OCI-LY3 (cell line): Measurements from ENCODE around the gene ERC2.

Experiments
- H2AFZ ChIP-seq: fragments of 200-600, 300-600 bp; shearing (Covaris generic); 2 replicates; pipeline ENCODE4 v1.6.0; 2014; ENCODE audit warnings: antibody characterized with exemption, low read depth, low read length
- H3K27ac ChIP-seq: fragments of 200-600, 300-600 bp; sonication (generic); 2 replicates; pipeline ENCODE4 v1.5.1; 2014; ENCODE audit warnings: mild to moderate bottlenecking, low read length, moderate library complexity, mixed read lengths
- H3K27me3 ChIP-seq: fragments of 200-600, 300-600 bp; sonication (generic); 2 replicates; pipeline ENCODE4 v1.6.1; 2014; ENCODE audit warnings: low read depth, low read length, mixed read lengths
- H3K36me3 ChIP-seq: fragments of 200-600, 300-600 bp; sonication (generic); replicated peaks from 2 replicates; pipeline ENCODE3; 2014; ENCODE audit warnings: low read depth, low read length, mixed read lengths
- H3K4me1 ChIP-seq: fragments of 300-600, 200-600 bp; sonication (generic); 2 replicates; pipeline ENCODE4 v1.6.1; 2014; ENCODE audit warnings: low read length, mixed read lengths
- H3K4me2 ChIP-seq: fragments of 200-600, 300-600 bp; sonication (generic); 2 replicates; pipeline ENCODE4 v1.6.1; 2014; ENCODE audit warnings: low read length, mixed read lengths
- H3K4me3 ChIP-seq: fragments of 300-600, 200-600 bp; sonication (generic); 2 replicates; pipeline ENCODE4 v1.5.1; 2014; ENCODE audit warnings: antibody characterized with exemption, mild to moderate bottlenecking, low read length, moderate library complexity
- H3K79me2 ChIP-seq: fragments of 300-600, 200-600 bp; shearing (Covaris generic); 2 replicates; pipeline ENCODE4 v1.6.1; 2014; ENCODE audit warnings: mild to moderate bottlenecking, low read length, mixed read lengths
- H3K9ac ChIP-seq: fragments of 300-600, 200-600 bp; shearing (Covaris generic); 2 replicates; pipeline ENCODE4 v1.6.0; 2014; ENCODE audit warnings: mild to moderate bottlenecking, low read length, moderate library complexity
- H3K9me3 ChIP-seq: fragments of 200-600, 300-600 bp; shearing (Covaris generic); 2 replicates; pipeline ENCODE4 v1.6.1; 2014; ENCODE audit warnings: low read length, mixed read lengths; ENCODE audit not compliant: insufficient read depth
- H4K20me1 ChIP-seq: fragments of 200-600, 300-600 bp; sonication (generic); 2 replicates; pipeline ENCODE4 v1.6.1; 2016; ENCODE audit warnings: low read length, mixed read lengths; ENCODE audit not compliant: insufficient read depth
- CTCF ChIP-seq: fragments of 200-600, 300-600 bp; sonication (generic); IDR thresholded peaks from 2 replicates; pipeline ENCODE4 v1.5.1; 2014; ENCODE audit warnings: antibody characterized with exemption, low read length, low read depth
- EZH2phosphoT487 ChIP-seq: fragments of 200-600 bp; shearing (Covaris generic); IDR thresholded peaks from 2 replicates; pipeline ENCODE4 v1.6.1; 2018; ENCODE audit warnings: antibody characterized with exemption, mixed run types, low read depth

ERC2 gene

GRCh38 chr3:55622116-55622515 is 846.2 kb downstream of the ERC2 start:
- Histone ChIP-seq H2AFZ (no peak overlapping the region), H3K4me2 (no peak overlapping the region), H3K9me3 (no peaks in the 10 kb centered on the region), H3K27me3 (no peaks in the 10 kb centered on the region), H3K27ac (no peak overlapping the region), H3K79me2 (no peaks in the 10 kb centered on the region), H3K9ac (no peak overlapping the region), H4K20me1 (no peaks in the 10 kb centered on the region), H3K4me3 (no peak overlapping the region), H3K36me3 (peaks cover 3% of the 10 kb centered on the region), H3K4me1 (peaks cover 52% of the 10 kb centered on the region)
- no peak for TF ChIP-seq CTCF
- TF ChIP-seq EZH2phosphoT487 = no peak

- Histone ChIP-seq H3K4me3 (no peak overlapping the region), H3K27ac (no peak overlapping the region), H2AFZ (no peak overlapping the region), H3K36me3 (peaks cover 3% of the 10 kb centered on the region), H3K4me1 (peaks cover 52% of the 10 kb centered on the region), H3K79me2 (no peaks in the 10 kb centered on the region), H3K9me3 (no peaks in the 10 kb centered on the region), H4K20me1 (no peaks in the 10 kb centered on the region), H3K9ac (no peak overlapping the region), H3K27me3 (no peaks in the 10 kb centered on the region), H3K4me2 (no peak overlapping the region)
- no peak for TF ChIP-seq CTCF
- no peak for TF ChIP-seq EZH2phosphoT487
These were observed 846.6 kb downstream of the ERC2 start for GRCh38 chr3:55621648-55622047.

- TF ChIP-seq CTCF (no peak), EZH2phosphoT487 (no peak)
- Histone ChIP-seq H3K27me3 (no peaks in the 10 kb centered on the region), H2AFZ (no peak overlapping the region), H4K20me1 (no peaks in the 10 kb centered on the region), H3K9me3 (no peaks in the 10 kb centered on the region), H3K27ac (no peak overlapping the region), H3K4me1 (peaks cover 52% of the 10 kb centered on the region), H3K4me3 (no peak overlapping the region), H3K4me2 (peak overlapping the region; percentile 65; the same call in 1 of the 2 replicates), H3K9ac (no peak overlapping the region), H3K36me3 (peaks cover 3% of the 10 kb centered on the region), H3K79me2 (no peaks in the 10 kb centered on the region)
These were observed 847.2 kb downstream of the ERC2 start for GRCh38 chr3:55621026-55621422.

GRCh38 chr3:55620351-55621025 is 847.8 kb downstream of the ERC2 start:
- Histone ChIP-seq H3K9ac (no peak overlapping the region), H3K27ac (peak overlapping the region; percentile 14; the same call in 1 of the 2 replicates), H3K36me3 (peaks cover 3% of the 10 kb centered on the region), H3K9me3 (no peaks in the 10 kb centered on the region), H4K20me1 (no peaks in the 10 kb centered on the region), H3K4me2 (peak overlapping the region; percentile 65), H3K4me3 (peak overlapping the region; percentile 35), H3K79me2 (no peaks in the 10 kb centered on the region), H3K4me1 (peaks cover 52% of the 10 kb centered on the region), H2AFZ (no peak overlapping the region), H3K27me3 (no peaks in the 10 kb centered on the region)
- no peak for TF ChIP-seq EZH2phosphoT487
- no peak for TF ChIP-seq CTCF
